WTC11 (cell line): ENCODE data around the gene ACO1. TPM values are rescaled to one million over a fixed set of nuclear protein-coding genes. Genes with fewer than 3 reads are reported as not detected.
A peak's percentile ranks its signal among the peaks of the same experiment; 100 is the strongest.

Experiments used
- ATAC-seq: fragments of 200-7000 bp; cut with Tn5 transposase; 2 replicates; pipeline ENCODE4 v1.10.0; 2021; ENCODE audit warnings: mild to moderate bottlenecking, moderate library complexity
- CTCF ChIA-PET: fragments of 300-600 bp; sonication (Branson Sonifier 250); formaldehyde crosslinking; loops from one replicate; lab custom pipeline; 2021; ENCODE audit warnings: antibody characterized with exemption; lab: Charles Lee
- POLR2A ChIA-PET: fragments of 350-600 bp; sonication (Branson Sonifier 250); formaldehyde crosslinking; loops from one replicate; lab custom pipeline; 2021; ENCODE audit warnings: antibody characterized with exemption; lab: Charles Lee
- DNase-seq: peaks from one replicate; pipeline ENCODE4 v3.0.0; 2021; ENCODE audit warnings: low spot score
- H3K27ac Mint-ChIP-seq: 2 replicates; pipeline ENCODE4 v1.8.0; 2021; ENCODE audit warnings: mixed read lengths
- H3K27me3 Mint-ChIP-seq: 2 replicates; pipeline ENCODE4 v1.8.0; 2021; ENCODE audit warnings: low read depth, mild to moderate bottlenecking, moderate library complexity, mixed read lengths
- H3K36me3 Mint-ChIP-seq: 2 replicates; pipeline ENCODE4 v1.8.0; 2021; ENCODE audit warnings: mixed read lengths
- H3K4me1 Mint-ChIP-seq: 2 replicates; pipeline ENCODE4 v1.8.0; 2022; ENCODE audit warnings: mixed read lengths
- H3K4me3 Mint-ChIP-seq: 2 replicates; pipeline ENCODE4 v1.8.0; 2021; ENCODE audit warnings: mild to moderate bottlenecking, moderate library complexity, mixed read lengths
- H3K9me3 Mint-ChIP-seq: 2 replicates; pipeline ENCODE4 v1.8.0; 2021; ENCODE audit warnings: mixed read lengths
- CREB1 ChIP-seq: sonication (generic); formaldehyde crosslinking; IDR thresholded peaks from 2 replicates; pipeline ENCODE4 v1.8.0; 2023; ENCODE audit warnings: mild to moderate bottlenecking, missing genetic modification reagents
- FOXJ3 ChIP-seq: sonication (generic); formaldehyde crosslinking; IDR thresholded peaks from 2 replicates; pipeline ENCODE4 v1.9.0; 2021; ENCODE audit warnings: missing genetic modification reagents, mild to moderate bottlenecking, borderline replicate concordance
- GABPB1 ChIP-seq: sonication (generic); formaldehyde crosslinking; IDR thresholded peaks from 2 replicates; pipeline ENCODE4 v1.8.1; 2023; ENCODE audit warnings: mild to moderate bottlenecking, missing genetic modification reagents
- IRF2 ChIP-seq: sonication (generic); formaldehyde crosslinking; IDR thresholded peaks from 2 replicates; pipeline ENCODE4 v1.8.0; 2022; ENCODE audit warnings: low read depth, missing genetic modification reagents, borderline replicate concordance
- SMAD3 ChIP-seq: sonication (generic); formaldehyde crosslinking; IDR thresholded peaks from 2 replicates; pipeline ENCODE4 v1.8.0; 2022; ENCODE audit warnings: missing genetic modification reagents, mild to moderate bottlenecking, borderline replicate concordance
- SMAD4 ChIP-seq: sonication (generic); formaldehyde crosslinking; IDR thresholded peaks from 2 replicates; pipeline ENCODE4 v1.8.0; 2022; ENCODE audit warnings: mild to moderate bottlenecking, missing genetic modification reagents
- ZNF138 ChIP-seq: sonication (generic); formaldehyde crosslinking; conservative IDR thresholded peaks from 2 replicates; pipeline ENCODE4 v1.8.1; 2022; ENCODE audit warnings: mild to moderate bottlenecking, moderate library complexity, missing genetic modification reagents
- ZNF416 ChIP-seq: fragments of 250-450 bp; sonication (Bioruptor Pico); IDR thresholded peaks from 2 replicates; pipeline ENCODE4 v1.9.0; 2021; ENCODE audit warnings: mild to moderate bottlenecking, inconsistent platforms
- ZNF423 ChIP-seq: fragments of 250-450 bp; sonication (Bioruptor Pico); IDR thresholded peaks from 2 replicates; pipeline ENCODE4 v2.1.2; 2022; ENCODE audit warnings: mild to moderate bottlenecking, moderate library complexity
- total RNA-seq: library from RNA; stranded (reverse); gene quantifications from 3 replicates; pipeline ENCODE4 v1.2.3, GENCODE V29; 2021
- TF ChIP-seq, protein P1 (sequence below): sonication (generic); formaldehyde crosslinking; IDR thresholded peaks from 2 replicates; pipeline ENCODE4 v1.8.1; 2022; ENCODE audit warnings: mild to moderate bottlenecking, moderate library complexity, missing genetic modification reagents
- TF ChIP-seq, protein P2 (sequence below): sonication (generic); formaldehyde crosslinking; IDR thresholded peaks from 2 replicates; pipeline ENCODE4 v1.8.1; 2022; ENCODE audit warnings: low read depth, mild to moderate bottlenecking, moderate library complexity, missing genetic modification reagents, borderline replicate concordance
- TF ChIP-seq, protein P3 (sequence below): sonication (generic); formaldehyde crosslinking; IDR thresholded peaks from 2 replicates; pipeline ENCODE4 v1.8.1; 2022; ENCODE audit warnings: missing genetic modification reagents, borderline replicate concordance
- TF ChIP-seq, protein P4 (sequence below): fragments of 250-450 bp; sonication (Bioruptor Pico); IDR thresholded peaks from 2 replicates; pipeline ENCODE4 v1.8.0; 2021; ENCODE audit warnings: mild to moderate bottlenecking
- TF ChIP-seq, protein P5 (sequence below): sonication (generic); formaldehyde crosslinking; IDR thresholded peaks from 2 replicates; pipeline ENCODE4 v1.8.1; 2023; ENCODE audit warnings: mild to moderate bottlenecking, missing genetic modification reagents
- TF ChIP-seq, protein P6 (sequence below): sonication (generic); formaldehyde crosslinking; IDR thresholded peaks from 2 replicates; pipeline ENCODE4 v1.8.0; 2022; ENCODE audit warnings: mild to moderate bottlenecking, missing genetic modification reagents

Gene ACO1
- total RNA-seq, 1 experiment from 2014 or later = 40.2 TPM

DNA sequence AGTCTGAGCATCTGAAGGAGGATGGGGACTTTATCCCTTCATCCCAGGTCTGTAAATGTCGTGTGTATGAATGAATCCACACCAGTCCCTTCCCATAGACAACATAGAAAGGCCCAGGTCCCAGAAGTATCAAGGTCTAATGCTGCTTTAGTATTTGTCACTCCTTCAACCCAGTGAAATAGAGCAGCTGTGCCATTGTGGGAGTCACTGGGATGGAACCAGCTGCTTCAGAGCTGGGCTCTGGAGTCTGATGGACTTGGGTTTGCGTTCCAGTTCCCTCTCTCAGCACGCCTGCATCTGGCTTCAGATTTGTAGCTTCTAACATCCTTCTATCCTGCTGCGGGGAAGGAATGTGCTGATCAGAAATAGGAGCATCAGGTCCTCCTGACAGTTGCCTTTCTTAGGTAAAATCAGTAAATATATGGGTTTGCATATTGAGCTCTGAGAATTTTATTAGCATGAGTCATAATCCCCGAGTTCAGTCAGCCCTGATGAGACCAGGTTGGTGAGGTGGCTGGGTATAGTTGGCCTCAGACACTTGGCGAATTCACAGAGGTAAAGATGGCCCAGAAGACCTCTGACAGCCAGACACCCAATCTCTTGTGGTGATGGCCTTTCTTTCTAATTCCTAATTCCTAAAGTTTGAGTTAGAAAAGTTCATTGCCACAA is 10.1 kb downstream of the ACO1 start:
- no peaks in the 10 kb centered on the region for H3K27me3 Mint-ChIP-seq
- ATAC-seq = no peak
- POLR2A ChIA-PET = interaction anchor here (1.3 kb wide), 1 partner anchor 10 kb away, joined by 3 read pairs; the partner anchor contains the start of gene ACO1
- H3K27ac Mint-ChIP-seq = no peak overlapping the region
- no peak for DNase-seq
- CTCF ChIA-PET = no interaction called here
- H3K4me3 Mint-ChIP-seq = no peak overlapping the region
- TF ChIP-seq ZNF416 (CRISPR knock-in tag) (no peak), GABPB1 (no peak), SMAD4 (CRISPR knock-in tag) (no peak), IRF2 (no peak), SMAD3 (no peak), FOXJ3 (no peak), ZNF423 (CRISPR knock-in tag) (no peak), CREB1 (CRISPR knock-in tag) (no peak)
- TF ChIP-seq, protein P1, sequence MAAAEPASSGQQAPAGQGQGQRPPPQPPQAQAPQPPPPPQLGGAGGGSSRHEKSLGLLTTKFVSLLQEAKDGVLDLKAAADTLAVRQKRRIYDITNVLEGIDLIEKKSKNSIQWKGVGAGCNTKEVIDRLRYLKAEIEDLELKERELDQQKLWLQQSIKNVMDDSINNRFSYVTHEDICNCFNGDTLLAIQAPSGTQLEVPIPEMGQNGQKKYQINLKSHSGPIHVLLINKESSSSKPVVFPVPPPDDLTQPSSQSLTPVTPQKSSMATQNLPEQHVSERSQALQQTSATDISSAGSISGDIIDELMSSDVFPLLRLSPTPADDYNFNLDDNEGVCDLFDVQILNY (CRISPR knock-in tag) = no peak
- TF ChIP-seq, protein P2, sequence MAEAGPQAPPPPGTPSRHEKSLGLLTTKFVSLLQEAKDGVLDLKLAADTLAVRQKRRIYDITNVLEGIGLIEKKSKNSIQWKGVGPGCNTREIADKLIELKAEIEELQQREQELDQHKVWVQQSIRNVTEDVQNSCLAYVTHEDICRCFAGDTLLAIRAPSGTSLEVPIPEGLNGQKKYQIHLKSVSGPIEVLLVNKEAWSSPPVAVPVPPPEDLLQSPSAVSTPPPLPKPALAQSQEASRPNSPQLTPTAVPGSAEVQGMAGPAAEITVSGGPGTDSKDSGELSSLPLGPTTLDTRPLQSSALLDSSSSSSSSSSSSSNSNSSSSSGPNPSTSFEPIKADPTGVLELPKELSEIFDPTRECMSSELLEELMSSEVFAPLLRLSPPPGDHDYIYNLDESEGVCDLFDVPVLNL (CRISPR knock-in tag) = no peak
- TF ChIP-seq, protein P3, sequence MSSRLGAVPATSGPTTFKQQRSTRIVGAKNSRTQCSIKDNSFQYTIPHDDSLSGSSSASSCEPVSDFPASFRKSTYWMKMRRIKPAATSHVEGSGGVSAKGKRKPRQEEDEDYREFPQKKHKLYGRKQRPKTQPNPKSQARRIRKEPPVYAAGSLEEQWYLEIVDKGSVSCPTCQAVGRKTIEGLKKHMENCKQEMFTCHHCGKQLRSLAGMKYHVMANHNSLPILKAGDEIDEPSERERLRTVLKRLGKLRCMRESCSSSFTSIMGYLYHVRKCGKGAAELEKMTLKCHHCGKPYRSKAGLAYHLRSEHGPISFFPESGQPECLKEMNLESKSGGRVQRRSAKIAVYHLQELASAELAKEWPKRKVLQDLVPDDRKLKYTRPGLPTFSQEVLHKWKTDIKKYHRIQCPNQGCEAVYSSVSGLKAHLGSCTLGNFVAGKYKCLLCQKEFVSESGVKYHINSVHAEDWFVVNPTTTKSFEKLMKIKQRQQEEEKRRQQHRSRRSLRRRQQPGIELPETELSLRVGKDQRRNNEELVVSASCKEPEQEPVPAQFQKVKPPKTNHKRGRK (CRISPR knock-in tag) = no peak
- TF ChIP-seq, protein P4, sequence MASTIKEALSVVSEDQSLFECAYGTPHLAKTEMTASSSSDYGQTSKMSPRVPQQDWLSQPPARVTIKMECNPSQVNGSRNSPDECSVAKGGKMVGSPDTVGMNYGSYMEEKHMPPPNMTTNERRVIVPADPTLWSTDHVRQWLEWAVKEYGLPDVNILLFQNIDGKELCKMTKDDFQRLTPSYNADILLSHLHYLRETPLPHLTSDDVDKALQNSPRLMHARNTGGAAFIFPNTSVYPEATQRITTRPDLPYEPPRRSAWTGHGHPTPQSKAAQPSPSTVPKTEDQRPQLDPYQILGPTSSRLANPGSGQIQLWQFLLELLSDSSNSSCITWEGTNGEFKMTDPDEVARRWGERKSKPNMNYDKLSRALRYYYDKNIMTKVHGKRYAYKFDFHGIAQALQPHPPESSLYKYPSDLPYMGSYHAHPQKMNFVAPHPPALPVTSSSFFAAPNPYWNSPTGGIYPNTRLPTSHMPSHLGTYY (CRISPR knock-in tag) = no peak
- TF ChIP-seq, protein P5, sequence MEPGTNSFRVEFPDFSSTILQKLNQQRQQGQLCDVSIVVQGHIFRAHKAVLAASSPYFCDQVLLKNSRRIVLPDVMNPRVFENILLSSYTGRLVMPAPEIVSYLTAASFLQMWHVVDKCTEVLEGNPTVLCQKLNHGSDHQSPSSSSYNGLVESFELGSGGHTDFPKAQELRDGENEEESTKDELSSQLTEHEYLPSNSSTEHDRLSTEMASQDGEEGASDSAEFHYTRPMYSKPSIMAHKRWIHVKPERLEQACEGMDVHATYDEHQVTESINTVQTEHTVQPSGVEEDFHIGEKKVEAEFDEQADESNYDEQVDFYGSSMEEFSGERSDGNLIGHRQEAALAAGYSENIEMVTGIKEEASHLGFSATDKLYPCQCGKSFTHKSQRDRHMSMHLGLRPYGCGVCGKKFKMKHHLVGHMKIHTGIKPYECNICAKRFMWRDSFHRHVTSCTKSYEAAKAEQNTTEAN (CRISPR knock-in tag) = no peak
- peaks cover 36% of the 10 kb centered on the region for H3K4me1 Mint-ChIP-seq
- H3K36me3 Mint-ChIP-seq = peaks cover 29% of the 10 kb centered on the region
- H3K9me3 Mint-ChIP-seq = peaks cover 29% of the 10 kb centered on the region

DNA sequence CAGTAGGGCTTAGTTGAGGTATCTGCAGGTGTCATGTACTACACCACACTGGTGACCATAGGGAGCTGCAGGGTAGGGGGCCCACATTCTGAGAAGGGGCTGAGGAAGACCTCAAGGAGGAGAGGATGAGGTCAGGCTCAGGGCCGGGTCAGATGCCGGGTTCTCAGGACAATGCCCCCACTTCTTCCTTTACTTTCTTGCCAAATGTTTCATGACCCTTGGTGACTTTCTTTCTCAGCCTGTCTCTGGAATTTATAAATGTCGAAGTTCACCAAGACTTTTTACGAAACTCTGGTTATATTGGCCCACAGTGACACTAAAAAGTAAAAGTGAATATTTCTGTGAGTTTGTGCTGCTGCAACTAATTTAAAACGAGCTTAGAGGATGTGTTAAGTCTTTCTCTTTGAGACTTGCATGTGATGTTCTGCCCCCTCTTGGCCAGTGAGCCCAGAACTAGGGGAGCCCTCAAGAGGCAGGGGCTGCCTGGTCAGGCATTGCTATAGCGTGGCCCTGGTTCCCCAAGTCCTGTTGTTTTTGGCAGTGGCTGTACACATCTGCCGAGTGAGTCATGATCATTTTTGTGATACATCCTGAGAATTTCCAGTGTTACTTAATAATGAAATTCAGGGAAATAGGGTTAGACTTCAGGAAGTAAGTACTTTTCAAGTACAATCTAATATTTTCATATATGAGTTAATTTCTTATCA is 11.2 kb downstream of the ACO1 start:
- Mint-ChIP-seq H3K4me3 (no peak overlapping the region), H3K9me3 (peaks cover 29% of the 10 kb centered on the region), H3K27ac (peak overlapping the region; percentile 57; the same call in 1 of the 2 replicates), H3K36me3 (peaks cover 29% of the 10 kb centered on the region), H3K4me1 (peaks cover 38% of the 10 kb centered on the region), H3K27me3 (no peaks in the 10 kb centered on the region)
- ATAC-seq = peak; percentile 76
- no peak for DNase-seq
- CTCF ChIA-PET = interaction anchor here (1.0 to 1.5 kb wide), 5 partner anchors 11 to 131 kb away, joined by 3 to 10 read pairs (median 5); partner anchors contain the start of genes ACO1 and RIGI
- TF ChIP-seq, protein P6, sequence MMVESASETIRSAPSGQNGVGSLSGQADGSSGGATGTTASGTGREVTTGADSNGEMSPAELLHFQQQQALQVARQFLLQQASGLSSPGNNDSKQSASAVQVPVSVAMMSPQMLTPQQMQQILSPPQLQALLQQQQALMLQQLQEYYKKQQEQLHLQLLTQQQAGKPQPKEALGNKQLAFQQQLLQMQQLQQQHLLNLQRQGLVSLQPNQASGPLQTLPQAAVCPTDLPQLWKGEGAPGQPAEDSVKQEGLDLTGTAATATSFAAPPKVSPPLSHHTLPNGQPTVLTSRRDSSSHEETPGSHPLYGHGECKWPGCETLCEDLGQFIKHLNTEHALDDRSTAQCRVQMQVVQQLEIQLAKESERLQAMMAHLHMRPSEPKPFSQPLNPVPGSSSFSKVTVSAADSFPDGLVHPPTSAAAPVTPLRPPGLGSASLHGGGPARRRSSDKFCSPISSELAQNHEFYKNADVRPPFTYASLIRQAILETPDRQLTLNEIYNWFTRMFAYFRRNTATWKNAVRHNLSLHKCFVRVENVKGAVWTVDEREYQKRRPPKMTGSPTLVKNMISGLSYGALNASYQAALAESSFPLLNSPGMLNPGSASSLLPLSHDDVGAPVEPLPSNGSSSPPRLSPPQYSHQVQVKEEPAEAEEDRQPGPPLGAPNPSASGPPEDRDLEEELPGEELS = no peak
- TF ChIP-seq ZNF138 (CRISPR knock-in tag) = no peak
- TF ChIP-seq, all 79 proteins: peak for 0
- POLR2A ChIA-PET = no interaction called here
